ENCODE results near the gene C6orf62. TPM values are rescaled to one million over a fixed set of nuclear protein-coding genes. Genes with fewer than 3 reads are reported as not detected.

The C6orf62 gene
- total and polyA plus RNA-seq, 2 of the 4 experiments (the other 2 are of a cell fraction) = 47.5 to 50.7 TPM

DNA sequence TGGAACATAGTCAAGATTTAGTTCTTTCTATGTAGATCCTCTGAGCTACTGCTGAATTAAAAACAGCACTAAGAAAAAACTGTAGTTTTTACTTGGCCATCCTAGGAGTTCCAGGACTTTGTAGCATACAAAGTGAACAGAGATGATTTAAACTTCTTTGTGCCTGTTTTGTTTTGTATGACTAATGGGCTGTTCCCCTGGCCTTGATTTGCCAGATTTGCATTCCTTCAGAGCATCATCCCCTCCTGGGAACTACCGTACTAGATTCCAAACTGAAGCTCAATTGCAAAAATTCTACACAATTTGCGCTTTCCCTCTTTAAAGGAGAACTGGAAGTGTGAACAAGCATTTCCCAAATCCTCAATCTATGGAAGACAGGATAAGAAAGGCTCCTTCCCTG is 29.0 kb downstream of the C6orf62 start:
- no peak overlapping the region for H3K27ac ChIP-seq (ENCODE audit: insufficient read depth, low read length)
- no peak overlapping the region for H3K56ac ChIP-seq (ENCODE audit: extremely low read depth, insufficient read depth, low read length)
- H3K18ac ChIP-seq (ENCODE audit: low read depth, low read length) = no peak overlapping the region
- H3K9ac ChIP-seq (ENCODE audit: low read depth, low read length) = no peak overlapping the region
- no CpG with 5 or more reads among the region's 2 CpGs for WGBS, 2 experiments (ENCODE audit: extremely low coverage in 2 of 2, insufficient read length in 1 of 2)
- no peak overlapping the region for H3K4ac ChIP-seq (ENCODE audit: low read depth, low read length)
- no peaks in the 10 kb centered on the region for H3K27me3 ChIP-seq (ENCODE audit: control insufficient read depth, insufficient read depth, low read length)
- POLR2A ChIA-PET (ENCODE audit: unreplicated experiment) = no interaction called here
- no peak overlapping the region for H3K4me2 ChIP-seq (ENCODE audit: low read depth, low read length)
- H4K8ac ChIP-seq (ENCODE audit: low read depth in 2 of 2, low read length in 2 of 2) = no peak overlapping the region
- DNase-seq = no peak
- ATAC-seq (ENCODE audit: low read depth) = peak; percentile 46; the same call in 1 of the 2 replicates
- no peak overlapping the region for H4K91ac ChIP-seq (ENCODE audit: insufficient read depth, low read depth, low read length)
- H3K4me1 ChIP-seq (ENCODE audit: control insufficient read depth, insufficient read depth, low read length) = no peaks in the 10 kb centered on the region
- CTCF ChIA-PET = interaction anchor here (1.3 kb wide), 1 partner anchor 23 kb away, joined by 3 read pairs; the partner anchor contains the start of genes ACOT13 and TDP2
- intact Hi-C loops (cut with micrococcal nuclease) = loop anchor here (10.0 kb wide), 1 partner anchor 405 kb away; no protein-coding TSS in a partner anchor
- dilution Hi-C loops (cut with HindIII; ENCODE audit: low sequenced_read_pairs, unreplicated experiment) = no loop called here
- no peak overlapping the region for H2BK5ac ChIP-seq (ENCODE audit: low read depth, low read length, poor library complexity, severe bottlenecking)
- in situ Hi-C loops (cut with MboI; ENCODE audit: low sequenced_read_pairs) = loop anchor here (10.0 kb wide), 1 partner anchor 255 kb away; no protein-coding TSS in a partner anchor
- no peak overlapping the region for H3K14ac ChIP-seq (replicated peaks; ENCODE audit: low read depth, low read length)
- no peak overlapping the region for H2BK20ac ChIP-seq (ENCODE audit: low read depth, low read length)
- no peak overlapping the region for H4K5ac ChIP-seq (ENCODE audit: low read depth, low read length)
- H2AFZ ChIP-seq (replicated peaks; ENCODE audit: low read length, poor library complexity) = no peak overlapping the region
- no peaks in the 10 kb centered on the region for H4K20me1 ChIP-seq (ENCODE audit: insufficient read depth, low read length)
- no peak overlapping the region for H2BK120ac ChIP-seq (ENCODE audit: low read depth, low read length)
- no peak overlapping the region for H2AK9ac ChIP-seq (replicated peaks; ENCODE audit: low read depth, low read length, poor library complexity)
- H3K79me1 ChIP-seq (ENCODE audit: low read depth in 1 of 2, low read length in 2 of 2) = no peaks in the 10 kb centered on the region
- H2AK5ac ChIP-seq (ENCODE audit: low read depth, low read length) = no peak overlapping the region
- no peak overlapping the region for H2BK15ac ChIP-seq (ENCODE audit: low read depth, low read length)
- no peaks in the 10 kb centered on the region for H3K36me3 ChIP-seq (ENCODE audit: control insufficient read depth, insufficient read depth, low read length)
- TF ChIP-seq USF2 (IDR thresholded peaks at IDR 0.05; ENCODE audit: low read depth, low read length) (no peak), CHD1 (IDR thresholded peaks at IDR 0.05; ENCODE audit: low read depth, low read length) (no peak), MXI1 (IDR thresholded peaks at IDR 0.05; ENCODE audit: borderline replicate concordance, low read depth, low read length) (no peak), POLR2A (IDR thresholded peaks at IDR 0.05; ENCODE audit: low read depth, low read length) (no peak), SMC3 (IDR thresholded peaks at IDR 0.05; ENCODE audit: low read depth, low read length) (no peak), MAFK (IDR thresholded peaks at IDR 0.05; ENCODE audit: low read depth, low read length) (no peak), RAD21 (IDR thresholded peaks at IDR 0.05; ENCODE audit: low read length) (no peak), BHLHE40 (IDR thresholded peaks at IDR 0.05; ENCODE audit: low read depth, low read length) (no peak), RFX5 (IDR thresholded peaks at IDR 0.05; ENCODE audit: low read depth, low read length) (no peak), RCOR1 (IDR thresholded peaks at IDR 0.05; ENCODE audit: insufficient replicate concordance, low read length) (no peak), FOS (IDR thresholded peaks at IDR 0.05; ENCODE audit: low read depth, low read length) (no peak), NFE2L2 (IDR thresholded peaks at IDR 0.05; ENCODE audit: low read depth, low read length) (no peak)
- TF ChIP-seq, protein P1, sequence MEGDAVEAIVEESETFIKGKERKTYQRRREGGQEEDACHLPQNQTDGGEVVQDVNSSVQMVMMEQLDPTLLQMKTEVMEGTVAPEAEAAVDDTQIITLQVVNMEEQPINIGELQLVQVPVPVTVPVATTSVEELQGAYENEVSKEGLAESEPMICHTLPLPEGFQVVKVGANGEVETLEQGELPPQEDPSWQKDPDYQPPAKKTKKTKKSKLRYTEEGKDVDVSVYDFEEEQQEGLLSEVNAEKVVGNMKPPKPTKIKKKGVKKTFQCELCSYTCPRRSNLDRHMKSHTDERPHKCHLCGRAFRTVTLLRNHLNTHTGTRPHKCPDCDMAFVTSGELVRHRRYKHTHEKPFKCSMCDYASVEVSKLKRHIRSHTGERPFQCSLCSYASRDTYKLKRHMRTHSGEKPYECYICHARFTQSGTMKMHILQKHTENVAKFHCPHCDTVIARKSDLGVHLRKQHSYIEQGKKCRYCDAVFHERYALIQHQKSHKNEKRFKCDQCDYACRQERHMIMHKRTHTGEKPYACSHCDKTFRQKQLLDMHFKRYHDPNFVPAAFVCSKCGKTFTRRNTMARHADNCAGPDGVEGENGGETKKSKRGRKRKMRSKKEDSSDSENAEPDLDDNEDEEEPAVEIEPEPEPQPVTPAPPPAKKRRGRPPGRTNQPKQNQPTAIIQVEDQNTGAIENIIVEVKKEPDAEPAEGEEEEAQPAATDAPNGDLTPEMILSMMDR (conservative IDR thresholded peaks at IDR 0.05; ENCODE audit: low read depth, low read length) = no peak
- no peak overlapping the region for H3K4me3 ChIP-seq (ENCODE audit: insufficient read depth, low read depth, low read length)
- no peak overlapping the region for H3K23ac ChIP-seq (ENCODE audit: low read depth, low read length)
- H3K9me1 ChIP-seq (ENCODE audit: insufficient read depth, low read length) = no peaks in the 10 kb centered on the region
- no TSS peak for BruUV-seq (replicated peaks)
- H3K9me3 ChIP-seq (ENCODE audit: control insufficient read depth, insufficient read depth, low read length) = no peaks in the 10 kb centered on the region

All from IMR-90 (cell line).